Coronary artery (tissue), 2 donors: ENCODE measurements around the gene ANHX.
A peak's percentile ranks its signal among the peaks of the same experiment; 100 is the strongest.
"Not testable (repeated sequence)": the region's sequence is repeated elsewhere in the genome, so short reads cannot be mapped to it uniquely, and the experiment has no call there.

Experiments
- DNase-seq: peaks from one replicate; pipeline ENCODE4 v3.0.0-alpha.2; 2017; ENCODE audit warnings: low spot score
- H3K27ac ChIP-seq, 2 donors: fragments of 200-600 bp; sonication (generic); one replicate each; pipeline ENCODE4 v1.5.1; 2016 to 2019
- H3K4me3 ChIP-seq: fragments of 200-600 bp; sonication (generic); 2 replicates; pipeline ENCODE4 v1.5.1; 2016; ENCODE audit warnings: mild to moderate bottlenecking, moderate library complexity
- CTCF ChIP-seq: fragments of 200-600 bp; sonication (generic); IDR thresholded peaks from one replicate; pipeline ENCODE4 v1.5.1; 2019; ENCODE audit warnings: antibody characterized with exemption

ANHX gene

GRCh38 chr12:133235401-133236112, at the start of gene ANHX:
Gene ANHX, minus strand, starts transcription at chr12:133235877. Its CDS starts 1,521 bp downstream, at chr12:133234356.
- Histone ChIP-seq H3K4me3 (no peak within 1 kb of the TSS), H3K27ac (no peak within 1 kb of the TSS)
- DNase-seq: no peak
- TF ChIP-seq CTCF: no peak

DNA sequence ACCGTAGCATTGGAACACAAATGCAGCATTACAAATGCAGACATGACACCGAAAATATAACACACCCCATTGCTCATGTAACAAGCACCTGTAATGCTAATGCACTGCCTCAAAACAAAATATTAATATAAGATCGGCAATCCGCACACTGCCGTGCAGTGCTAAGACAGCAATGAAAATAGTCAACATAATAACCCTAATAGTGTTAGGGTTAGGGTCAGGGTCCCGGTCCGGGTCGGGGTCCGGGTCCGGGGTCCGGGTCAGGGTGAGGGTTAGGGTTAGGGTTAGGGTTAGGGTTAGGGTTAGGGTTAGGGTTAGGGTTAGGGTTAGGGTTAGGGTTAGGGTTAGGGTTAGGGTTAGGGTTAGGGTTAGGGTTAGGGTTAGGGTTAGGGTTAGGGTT, 29.0 kb upstream of the ANHX start:
- H3K4me3 ChIP-seq: not testable (repeated sequence)
- DNase-seq: peak; percentile 62

DNA sequence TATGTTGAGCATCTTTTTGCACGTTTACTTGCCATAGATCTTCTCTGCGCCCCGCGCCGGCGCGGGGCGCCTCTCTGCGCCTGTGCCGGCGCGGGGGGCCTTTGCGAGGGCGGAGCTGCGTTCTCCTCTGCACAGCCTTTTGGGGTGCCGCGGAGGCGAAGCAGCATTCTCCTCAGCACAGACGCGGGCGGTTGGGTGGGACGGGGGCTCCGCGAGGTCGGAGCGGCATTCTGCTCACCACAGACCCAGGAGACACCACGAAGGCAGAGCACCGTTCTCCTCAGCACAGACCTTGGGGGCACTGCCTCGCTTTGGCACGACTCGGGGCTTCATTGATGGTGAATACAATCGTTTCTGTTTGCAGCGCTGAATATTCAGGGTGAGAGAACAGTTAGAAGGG, 28.5 kb upstream of the ANHX start:
- TF ChIP-seq CTCF: no peak
- DNase-seq: peak; percentile 71
- H3K4me3 ChIP-seq: no peak overlapping the region
- H3K27ac ChIP-seq: no peak overlapping the region

More for the DNA sequence above, 29.0 kb upstream of the ANHX start:
- H3K27ac ChIP-seq: not testable (repeated sequence)

DNA sequence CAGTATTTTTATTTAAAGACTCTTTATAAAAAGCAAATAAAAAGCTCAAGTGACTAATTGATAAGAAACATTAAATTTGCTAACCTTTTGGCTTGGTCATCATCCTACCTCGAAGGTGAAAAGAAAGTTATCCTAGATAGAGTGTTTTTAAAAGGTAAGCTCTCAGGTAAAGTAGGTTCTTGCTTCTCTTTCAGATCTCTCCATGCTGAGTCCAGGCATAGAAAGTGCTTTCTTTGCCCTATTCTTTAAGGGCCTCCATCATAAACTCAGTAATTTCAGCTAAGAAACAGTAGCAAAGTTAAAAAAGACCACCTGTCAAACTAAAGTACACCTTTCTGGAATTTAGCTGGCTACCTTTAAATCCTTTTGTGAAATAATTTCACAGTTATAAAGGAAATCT, 20.6 kb upstream of the ANHX start:
- Histone ChIP-seq H3K4me3 (no peak overlapping the region), H3K27ac (no peak overlapping the region)
- no peak for TF ChIP-seq CTCF
- DNase-seq: no peak

GRCh38 chr12:133255833-133256232, 20.2 kb upstream of the ANHX start:
- not testable (repeated sequence) for DNase-seq, H3K27ac ChIP-seq, H3K4me3 ChIP-seq

- no peak for TF ChIP-seq CTCF
- H3K4me3 ChIP-seq: no peak overlapping the region
- H3K27ac ChIP-seq: no peak overlapping the region
- no peak for DNase-seq
These were observed 16.1 kb upstream of the ANHX start for GRCh38 chr12:133251732-133252131.

GRCh38 chr12:133236556-133236955, 879 bp upstream of the ANHX start:
- no peak for TF ChIP-seq CTCF
- Histone ChIP-seq H3K4me3 (no peak overlapping the region), H3K27ac (no peak overlapping the region)
- no peak for DNase-seq

DNA sequence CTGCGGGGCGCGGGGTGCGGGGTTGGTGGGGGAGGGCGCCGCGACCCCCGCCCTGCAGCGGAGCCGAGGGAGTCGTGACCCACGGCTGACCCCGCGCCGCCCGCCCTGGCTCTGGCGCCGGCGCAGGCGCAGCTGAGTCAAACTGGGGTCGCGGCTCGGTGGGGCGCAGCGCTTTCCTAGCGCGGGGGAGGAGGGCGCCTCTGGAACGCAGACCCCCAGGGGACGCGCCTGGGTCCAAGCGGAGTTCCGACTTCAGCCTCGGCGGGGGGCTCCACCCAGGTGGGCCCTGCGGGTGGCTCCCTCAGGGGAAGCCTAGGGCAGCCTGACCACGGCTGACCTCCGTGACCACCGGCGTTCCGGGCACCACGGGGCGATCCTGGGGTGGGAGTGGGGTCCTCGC, 467 bp upstream of the ANHX start:
- no peak for DNase-seq
- Histone ChIP-seq H3K27ac (no peak overlapping the region), H3K4me3 (no peak overlapping the region)
- no peak for TF ChIP-seq CTCF
